ENCODE measurements around the gene UBALD1.

Gene UBALD1

DNA sequence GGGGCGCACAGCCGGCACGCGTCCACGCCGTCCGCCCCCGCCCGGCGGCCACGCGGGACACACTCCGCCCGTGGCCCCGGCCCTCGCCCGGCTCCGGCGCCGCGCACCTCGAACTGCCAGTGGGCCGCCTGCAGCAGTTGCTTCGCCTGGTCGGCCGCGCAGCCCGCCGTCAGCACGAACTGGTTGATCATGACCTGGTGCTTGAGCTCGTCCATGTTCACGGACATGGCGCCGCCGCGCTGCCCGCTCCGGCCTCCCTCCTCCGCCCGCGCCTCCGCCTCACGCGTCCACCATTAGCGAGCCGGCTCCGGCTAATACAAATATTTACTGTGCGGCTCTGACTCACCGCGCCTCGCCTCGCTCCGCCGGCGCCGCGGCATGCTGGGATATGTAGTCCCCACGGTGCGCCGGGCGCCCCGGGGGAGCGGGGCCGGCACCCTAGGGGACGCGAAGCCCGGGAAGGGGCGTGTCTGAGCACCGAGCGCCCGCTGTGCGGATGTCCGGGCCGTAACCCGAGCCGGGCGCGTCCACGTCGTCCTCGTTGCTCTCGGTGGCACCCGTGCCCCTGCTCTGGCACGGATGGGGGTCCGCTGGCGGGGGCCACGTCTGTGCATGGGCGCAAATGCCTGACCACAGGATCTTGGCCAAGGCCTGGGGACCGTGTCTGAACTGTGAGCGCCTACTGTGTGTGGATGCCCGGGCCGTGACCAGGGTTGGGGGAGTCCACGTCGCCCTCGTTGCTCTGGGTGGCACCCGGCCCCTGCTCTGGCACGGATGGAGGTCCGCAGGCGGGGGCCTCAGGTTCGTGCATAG is at the start of gene UBALD1:
Gene UBALD1, minus strand, starts transcription at position 318 of the 813 bp plus-strand sequence. Its CDS starts 91 bp downstream, at position 227.
- DNase-seq = peak; percentile 23 to 53

DNA sequence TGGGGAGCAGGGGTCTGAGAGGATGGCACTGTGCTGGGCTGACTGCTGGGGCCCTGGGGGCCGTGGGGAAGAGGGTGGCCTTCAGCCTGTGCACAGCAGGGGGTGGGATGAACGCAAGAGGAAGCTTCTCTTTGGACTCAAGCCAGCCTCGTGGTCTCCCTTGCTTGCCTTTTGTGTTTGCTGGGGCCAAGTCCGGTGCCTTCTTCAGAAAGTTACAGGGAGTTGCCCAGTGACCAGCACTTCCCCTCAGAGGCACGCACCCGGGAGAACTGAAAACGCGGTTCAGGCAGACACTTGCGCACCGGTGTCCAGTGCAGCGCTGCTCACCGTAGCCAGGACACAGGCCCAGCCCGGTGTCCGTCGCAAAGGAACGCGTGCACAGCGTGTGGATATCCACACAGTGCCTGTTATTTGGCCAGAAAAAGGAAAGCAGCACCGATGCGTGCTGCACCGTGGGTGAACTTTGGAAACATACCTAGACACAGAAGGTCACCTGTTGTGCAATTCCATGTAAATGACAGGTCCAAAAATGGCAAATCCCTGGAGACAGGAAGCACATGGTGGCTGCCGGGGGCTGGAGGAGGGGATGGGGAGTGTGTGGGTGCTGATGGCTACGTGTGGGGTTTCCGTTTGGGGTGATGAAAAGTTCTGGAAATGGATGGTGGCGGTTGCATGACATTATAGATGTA is 49.2 kb upstream of the UBALD1 start:
- DNase-seq = peak; percentile 58 to 70

DNA sequence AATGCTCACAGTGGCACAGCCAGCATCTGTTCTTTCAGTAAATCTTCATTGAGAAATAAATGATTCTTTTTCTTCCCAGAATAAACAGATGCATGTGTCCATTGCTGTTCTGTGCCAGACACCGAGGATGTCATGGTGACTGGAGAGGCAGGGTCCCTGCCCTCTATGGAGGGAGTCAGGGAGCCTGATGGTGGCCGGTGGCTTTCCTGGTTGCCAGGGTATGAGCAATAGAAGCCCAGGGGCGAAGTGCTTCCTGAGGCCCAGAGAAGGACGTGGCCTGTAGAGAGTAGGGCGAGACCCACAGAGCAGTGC is 48.7 kb upstream of the UBALD1 start:
- peak in 1 of 2 donors; percentile 58 for DNase-seq

DNA sequence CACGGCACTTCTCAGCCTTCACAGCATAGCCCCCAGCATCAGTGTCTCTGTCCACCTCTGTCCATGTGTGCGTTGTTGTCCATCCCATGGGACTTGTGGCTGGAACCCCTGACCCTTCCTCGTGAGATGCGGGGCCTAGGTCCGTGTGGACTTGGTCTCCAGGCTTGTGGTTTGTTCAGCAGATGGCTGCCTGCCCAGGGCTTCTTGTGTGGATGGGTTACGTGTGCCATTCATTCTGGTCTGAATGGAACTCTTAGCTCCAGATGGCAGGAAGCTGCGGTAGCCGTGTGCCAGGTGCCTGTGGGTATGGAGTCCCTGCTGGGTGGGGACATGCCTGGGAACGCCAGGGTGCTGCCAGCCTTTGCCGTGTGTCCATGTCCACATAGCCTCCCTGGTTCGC is 47.0 kb upstream of the UBALD1 start:
- DNase-seq = no peak

DNA sequence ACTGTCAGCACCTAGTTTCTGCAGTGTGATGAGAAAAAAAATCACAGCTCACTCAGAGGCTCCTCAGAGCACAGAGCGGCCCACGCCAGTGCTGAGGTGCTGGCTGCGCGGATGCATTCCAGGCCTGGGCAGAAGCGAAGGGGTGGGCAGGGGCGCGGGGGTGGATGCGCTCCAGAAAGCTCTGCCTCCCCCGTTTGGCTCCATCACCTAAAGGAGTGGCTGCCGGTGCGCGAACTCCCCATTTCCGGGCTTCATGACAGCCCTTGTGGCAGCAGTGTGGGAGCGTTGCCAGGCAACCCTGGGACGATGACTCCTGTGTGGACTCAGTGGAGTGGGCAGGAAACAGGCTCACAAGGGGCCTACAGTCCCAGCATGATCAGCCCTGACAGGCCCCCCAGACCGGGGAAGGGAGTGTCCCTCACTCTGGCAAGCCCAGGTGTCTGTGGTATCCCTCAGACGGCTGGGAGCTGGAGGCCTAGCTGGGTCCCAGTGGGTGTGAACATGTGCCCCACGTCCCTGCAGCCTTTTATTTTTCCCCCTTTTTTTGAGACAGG is 45.8 kb upstream of the UBALD1 start:
- no peak for DNase-seq

DNA sequence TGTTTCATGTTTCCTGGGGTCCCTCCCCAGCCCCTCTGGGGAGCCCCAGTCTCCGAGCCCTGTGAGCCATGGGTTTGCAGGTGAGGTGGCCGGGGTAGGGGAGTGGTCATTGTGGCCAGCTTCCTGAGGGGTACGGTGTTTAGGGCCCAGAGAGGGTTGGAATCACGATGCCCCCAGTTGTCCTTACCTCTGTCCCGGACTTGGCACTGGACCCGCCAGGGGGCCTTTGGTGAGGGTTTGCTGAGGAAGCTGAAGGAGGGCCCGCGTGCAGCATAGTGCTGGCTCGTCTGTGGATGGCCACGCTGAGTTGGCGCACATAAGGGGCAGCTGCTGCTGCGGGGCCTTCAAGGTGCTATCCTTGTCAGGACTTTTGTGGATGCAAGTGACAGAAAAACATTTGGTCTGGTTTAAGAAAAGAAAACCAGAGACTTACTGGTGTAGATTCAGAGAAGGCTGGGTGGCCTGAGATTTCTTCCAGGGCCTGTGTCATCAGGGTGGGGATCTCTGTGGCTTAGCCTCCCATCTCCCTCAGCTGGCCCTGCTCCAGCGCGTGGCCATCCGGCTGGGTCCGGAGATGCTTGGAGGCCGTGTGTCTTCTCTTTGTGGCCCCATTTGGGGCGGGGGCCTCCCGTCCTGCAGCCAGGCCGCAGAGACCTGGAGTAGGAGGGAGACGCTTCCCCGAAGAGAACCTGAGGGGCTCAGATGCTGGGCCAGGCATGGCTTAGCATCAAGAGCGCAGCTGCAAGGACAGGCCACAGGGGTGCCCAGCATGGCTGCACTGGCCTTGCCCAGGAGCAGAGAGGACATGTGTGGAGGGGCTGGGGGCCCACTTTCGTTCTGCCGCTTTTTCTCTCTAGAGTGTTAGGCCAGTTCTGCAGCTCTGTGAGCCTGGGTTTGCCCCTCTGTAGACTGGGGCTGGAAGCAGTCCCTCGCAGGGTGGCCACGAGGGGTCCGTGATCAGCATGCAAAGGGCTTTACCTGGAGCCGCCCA is 45.0 kb upstream of the UBALD1 start:
- DNase-seq = no peak

DNA sequence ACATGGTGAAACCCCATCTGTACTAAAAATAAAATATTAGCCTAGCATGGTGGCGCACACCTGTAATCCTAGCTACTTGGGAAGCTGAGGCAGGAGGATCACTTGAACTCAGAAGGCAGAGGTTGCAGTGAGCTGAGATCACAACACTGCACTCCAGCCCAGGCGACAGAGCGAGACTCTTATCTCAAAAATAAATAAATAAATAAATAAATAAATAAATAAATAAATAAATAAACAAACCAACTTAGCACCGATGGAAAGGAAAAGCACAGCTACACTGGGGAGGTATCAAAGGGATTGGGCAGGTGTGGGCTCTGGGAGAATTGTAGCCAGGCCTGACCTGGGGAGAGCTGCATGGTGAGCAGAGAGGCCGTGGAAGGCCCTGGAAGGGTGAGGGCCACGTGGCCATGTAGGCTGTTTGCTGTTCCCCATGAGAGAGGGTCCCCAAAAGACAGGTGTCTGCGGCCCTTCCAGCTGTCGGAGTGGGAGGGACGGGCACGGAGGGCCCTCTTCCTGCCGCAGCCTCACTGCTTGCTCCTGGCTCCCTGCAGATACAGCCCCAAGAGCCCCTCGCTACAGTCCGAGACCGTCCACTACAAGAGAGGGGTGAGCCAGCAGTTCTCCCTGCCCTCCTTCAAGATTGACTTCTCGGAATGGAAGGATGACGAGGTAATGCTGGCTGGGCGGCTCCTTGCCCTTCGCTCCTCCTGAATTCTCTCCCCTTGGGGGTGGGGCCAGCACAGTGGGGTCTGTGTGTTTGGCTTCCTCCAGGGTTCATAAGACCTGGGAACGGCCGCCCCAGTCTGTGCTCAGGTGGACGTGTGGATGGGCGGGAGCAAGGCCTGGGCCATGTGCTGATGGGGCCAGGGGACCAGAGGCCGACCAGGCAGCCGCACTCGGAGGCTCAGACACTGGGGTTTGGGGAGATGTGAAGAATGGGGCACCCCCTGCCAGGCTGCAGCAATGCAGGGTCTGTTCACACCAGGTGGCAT is 42.3 kb upstream of the UBALD1 start:
- no peak for DNase-seq

DNA sequence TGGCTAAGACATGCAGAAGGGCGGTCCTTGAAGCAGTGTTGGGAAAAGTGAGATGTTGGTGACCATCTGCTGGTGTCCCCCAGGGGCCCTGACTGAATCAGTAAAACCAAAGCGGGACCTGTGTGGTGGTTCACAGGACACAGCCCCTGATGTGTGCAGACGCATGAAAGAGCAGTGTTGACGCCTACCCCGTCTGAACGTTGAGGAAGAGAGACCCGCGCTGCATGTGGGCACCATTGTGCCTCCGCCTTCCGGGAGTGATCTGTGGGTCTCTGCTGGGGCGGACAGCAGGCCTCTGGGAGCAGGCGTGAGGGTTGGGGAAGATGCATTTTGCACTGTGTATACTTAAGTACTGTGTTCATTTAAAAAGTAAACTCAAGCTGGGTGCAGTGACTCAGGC is 41.5 kb upstream of the UBALD1 start:
- no peak for DNase-seq

DNA sequence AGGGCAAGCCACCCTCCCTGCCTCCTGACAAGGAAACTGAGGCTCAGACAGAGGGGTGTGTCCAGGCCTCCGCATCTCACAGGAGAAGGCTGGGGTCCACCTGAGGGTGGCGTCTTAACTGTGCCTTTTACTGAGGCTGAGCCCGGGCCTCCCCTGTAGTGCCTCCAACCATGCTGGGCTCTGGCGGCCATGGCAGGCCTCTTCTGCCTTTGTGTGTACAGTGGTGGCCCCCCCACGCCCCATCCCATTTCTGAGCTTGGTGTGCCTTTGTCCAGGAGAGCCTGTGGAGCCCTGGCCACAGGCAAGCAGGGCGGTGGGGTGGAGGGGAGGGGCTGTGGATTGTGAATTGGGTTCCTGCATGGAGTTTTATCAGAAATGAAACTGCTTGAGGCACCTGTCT is 41.1 kb upstream of the UBALD1 start:
- no peak for DNase-seq

DNA sequence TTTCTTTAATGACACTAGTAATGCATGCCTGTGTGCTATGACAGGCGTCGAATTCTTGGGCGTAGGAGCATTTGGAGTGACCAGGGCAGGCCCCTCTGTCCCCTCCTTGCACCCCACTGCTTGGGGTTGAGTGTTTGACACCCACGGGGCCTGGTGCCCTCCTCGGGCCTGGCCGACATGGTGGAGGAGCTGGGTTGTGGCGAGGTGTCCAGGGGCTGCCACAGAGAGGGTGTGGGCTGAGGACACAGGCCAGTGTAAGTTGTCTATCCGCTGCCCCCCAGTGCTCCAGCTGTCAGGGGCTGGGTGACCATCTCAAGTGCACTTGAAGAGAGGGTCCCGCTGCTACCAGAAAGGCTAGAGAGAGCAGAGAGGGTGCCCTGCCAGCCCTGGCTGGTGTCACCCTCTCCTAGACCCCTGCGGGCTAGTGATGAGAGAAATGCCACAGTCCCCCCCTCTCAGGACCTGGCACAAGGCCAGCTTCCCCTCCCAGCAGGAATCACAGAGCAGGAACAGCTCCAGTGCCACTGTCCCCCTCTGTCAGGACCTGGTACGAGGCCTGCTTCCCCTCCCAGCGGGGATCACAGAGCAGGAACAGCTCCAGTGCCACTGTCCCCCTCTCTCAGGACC is 40.4 kb upstream of the UBALD1 start:
- DNase-seq = no peak

DNA sequence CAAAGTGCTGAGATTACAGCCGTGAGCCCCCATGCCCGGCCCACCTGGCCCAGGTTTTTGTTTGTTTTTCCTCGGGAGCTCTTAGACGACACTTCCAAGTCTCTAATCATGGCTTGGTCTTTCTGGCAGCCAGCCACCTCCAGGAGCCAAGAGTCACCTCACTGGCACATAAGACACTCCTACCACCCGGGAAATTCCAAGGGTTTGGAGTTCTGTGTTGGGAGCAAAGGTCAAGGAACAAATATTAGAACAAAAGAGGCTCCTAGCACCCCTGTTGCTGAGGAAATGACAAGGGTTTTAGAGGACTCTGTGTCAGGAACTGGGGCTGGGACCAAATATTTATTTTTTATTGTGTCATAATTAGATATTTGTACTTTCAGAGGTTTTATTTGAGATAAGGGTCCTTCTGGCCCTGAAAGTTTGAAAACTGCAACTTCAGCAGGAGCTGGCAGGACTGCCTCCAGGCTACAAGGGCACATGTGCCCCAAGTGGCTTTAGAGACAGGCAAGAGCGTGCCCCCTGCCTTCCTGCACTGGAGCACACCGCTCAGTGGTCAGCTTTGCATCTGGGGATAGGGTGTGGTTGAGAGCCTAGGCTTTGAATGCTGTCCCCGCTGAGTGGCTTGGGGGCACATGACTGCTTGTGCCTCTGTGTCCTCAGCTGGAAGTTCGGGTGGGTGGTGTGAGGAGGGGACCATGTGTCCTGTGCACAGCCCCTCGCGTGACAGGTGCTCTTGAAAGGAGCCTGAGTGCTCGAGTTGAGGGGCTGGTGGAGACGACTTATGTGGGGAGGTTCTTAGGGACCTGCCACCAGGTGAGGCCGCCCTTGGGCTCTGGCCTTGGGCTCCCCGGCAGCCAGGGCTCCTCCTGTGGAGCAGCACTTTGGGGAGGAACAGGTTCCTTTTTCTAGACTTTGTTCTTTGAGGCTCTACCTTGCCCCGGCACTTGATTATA is 39.6 kb upstream of the UBALD1 start:
- DNase-seq = no peak

DNA sequence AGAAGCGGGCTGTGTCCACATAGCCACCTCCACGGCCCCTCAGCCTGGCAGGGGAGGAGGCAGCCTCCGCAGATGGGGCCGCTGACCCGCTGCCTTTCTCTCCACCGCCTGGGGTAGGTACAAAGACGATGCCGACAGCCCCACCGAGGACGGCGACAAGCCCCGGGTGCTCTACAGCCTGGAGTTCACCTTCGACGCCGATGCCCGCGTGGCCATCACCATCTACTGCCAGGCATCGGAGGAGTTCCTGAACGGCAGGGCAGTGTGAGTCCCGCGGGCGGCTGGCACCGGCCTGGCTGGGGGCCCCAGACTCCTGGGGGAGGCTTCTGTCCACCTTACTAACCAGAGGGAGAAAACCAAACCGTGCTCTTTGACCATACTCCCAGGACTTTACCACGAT is 37.9 kb upstream of the UBALD1 start:
- DNase-seq = no peak

DNA sequence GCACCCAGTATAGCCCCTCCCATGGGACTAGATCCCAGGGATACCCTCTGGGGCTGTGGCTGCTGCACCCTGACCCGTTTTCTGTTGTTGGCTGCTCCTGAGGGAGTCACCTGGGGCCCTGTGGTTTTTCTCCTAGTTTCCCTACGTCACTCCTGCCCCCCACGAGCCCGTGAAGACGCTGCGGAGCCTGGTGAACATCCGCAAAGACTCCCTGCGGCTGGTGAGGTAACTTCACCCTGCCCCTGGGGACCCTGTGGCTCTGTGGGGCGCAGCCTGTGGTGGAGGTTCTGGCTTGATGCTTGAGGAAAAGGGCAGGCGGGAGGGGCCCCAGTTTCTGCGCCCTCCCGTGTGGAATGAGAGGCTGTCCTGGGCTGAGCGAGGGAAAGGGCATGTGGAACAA is 37.1 kb upstream of the UBALD1 start:
- DNase-seq = no peak

DNA sequence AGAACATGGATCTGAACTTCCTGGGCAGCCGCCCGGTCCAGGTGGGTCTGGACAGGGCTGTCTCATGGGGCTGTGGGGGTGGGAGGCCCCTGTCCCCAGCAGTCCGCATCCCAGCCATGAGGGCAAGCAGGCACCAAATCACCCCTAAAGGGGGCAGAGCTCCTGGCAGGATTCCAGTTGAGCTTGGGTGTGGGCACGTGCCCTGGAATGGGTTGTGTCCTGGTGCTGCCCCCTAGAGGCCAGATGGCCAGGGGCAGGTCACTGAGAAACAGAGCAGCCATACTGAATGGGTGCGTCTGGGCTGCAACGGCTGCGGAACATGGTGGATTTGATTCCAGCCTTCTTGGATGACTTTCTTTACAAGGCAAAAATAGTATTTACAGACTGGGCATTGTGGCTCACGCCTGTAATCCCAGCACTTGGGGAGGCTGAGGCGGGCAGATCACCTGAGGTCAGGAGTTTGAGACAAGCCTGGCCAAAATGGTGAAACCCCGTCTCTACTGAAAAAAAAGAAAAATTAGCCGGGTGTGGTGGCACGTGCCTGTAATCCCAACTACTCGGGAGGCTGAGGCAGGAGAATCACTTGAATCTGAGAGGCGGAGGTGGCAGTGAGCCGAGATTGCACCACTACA is 35.9 kb upstream of the UBALD1 start:
- peak; percentile 17 to 51 for DNase-seq

DNA sequence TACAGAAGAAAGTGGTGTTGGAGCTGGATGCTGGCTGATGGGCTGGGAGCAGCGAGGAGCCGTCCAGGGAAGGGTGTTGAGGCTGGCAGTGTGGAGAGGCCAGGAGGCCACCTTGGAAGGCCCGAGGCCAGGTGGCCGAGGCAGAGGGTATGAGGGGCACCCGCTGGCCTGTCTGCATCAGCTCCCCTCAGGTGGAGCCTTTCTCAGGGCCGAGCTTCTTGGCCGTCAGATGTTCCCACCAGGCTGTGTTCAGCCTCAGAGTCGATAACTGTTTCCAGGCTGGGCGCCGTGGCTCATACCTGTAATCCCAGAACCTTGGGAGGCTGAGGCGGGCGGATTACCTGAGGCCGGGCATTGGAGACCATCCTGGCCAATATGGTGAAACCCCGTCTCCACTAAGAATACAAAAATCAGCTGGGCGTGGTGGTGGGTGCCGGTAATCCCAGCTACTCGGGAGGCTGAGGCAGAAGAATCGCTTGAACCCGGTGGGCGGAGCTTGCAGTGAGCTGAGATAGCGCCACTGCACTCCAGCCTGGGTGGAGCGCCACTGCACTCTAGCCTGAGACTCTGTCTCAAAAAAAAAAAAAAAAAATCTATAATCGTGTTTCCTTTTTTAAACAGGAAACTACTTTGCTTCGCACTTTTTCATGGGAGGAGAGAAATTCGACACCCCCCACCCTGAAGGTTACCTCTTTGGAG is 35.2 kb upstream of the UBALD1 start:
- no peak for DNase-seq

DNA sequence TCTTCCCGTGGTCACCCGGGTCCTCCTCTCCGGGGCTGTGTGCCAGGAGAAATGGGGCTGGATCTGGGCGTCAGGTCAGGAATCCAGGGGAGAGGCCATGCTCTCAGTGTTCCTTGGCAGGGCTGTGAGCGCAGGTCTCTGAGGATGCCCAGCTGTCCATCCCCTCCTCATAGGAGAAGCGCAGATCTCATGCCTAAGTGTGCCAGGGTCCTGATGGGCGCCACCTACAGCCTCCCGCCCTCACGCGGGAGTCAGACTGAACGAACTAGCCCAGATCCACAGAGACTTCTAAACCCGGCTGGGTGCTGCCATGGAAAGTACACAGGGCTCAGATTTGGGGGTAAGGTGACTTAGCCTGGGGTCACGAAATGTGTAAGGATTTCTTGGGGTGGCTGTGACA is 34.2 kb upstream of the UBALD1 start:
- no peak for DNase-seq

DNA sequence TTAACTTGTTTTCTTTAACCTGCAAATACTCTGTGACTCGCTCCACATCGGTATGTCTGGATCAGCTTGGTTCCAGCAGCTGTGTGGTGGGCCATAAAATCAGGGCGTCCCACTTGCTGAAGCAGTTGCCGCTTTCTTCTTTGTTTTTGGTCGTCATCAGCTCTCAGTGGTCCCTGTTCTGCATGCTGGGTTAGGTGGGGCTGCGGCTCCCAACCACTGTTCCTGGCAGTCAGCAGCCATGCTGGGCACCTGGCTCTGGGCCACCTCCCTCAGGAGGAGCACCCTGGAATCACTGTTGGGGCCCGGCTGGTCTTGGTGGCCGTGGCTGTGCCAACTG is 32.9 kb upstream of the UBALD1 start:
- no peak for DNase-seq

DNA sequence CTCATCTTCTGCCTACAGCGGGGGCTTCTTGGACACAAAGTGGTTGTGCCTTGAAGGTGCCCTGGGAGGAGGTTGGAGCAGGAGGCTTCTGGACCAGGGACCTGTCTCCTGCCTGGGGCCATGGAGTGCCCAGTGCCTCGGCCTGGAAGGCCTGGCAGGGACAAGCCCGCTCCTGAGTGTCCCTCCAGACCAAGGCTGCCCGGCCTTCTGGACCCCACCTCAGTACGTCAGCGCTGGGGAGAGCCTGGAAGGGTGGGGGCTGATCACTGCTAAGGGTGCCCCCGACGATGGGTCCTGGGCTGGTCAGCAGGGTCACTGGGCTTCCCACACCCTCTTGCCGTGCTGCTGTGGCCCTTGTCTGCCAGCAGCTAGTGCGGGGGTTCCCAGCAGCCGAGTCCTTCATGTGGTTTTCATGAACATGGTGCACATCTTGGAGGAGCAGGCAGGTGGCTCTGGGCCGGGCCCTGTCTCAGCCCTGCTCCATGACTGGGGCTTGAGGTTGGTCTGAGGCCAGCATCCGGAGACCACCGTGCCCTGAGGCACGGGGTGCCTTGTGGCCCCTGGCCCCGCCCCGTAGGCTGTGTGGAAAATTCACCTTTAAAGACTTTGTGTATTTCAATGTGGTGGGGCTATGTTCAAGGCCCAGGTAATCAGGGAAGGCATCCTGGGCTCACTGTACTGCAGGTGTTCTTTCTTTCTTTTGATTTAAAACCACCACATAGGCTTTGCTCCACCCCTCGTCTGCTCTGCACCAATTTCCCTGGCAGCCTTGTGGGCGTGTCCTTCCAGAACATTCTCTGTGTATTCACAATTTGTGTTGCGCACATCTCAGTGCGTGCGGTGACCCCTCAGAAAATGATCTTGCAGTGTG is 32.3 kb upstream of the UBALD1 start:
- DNase-seq = no peak
